ENCODE measurements around the gene NCR1. TPM values are rescaled to one million over a fixed set of nuclear protein-coding genes. Genes with fewer than 3 reads are reported as not detected.

Gene NCR1
- total and polyA plus RNA-seq, 2 donors from 2014 or later: 0.91 TPM; not detected in 1

- DNase-seq: no peak
- Histone ChIP-seq H3K36me3 (ENCODE audit: control insufficient read depth in 2 of 3, insufficient read depth in 3 of 3, low read length in 3 of 3) (no peaks in the 10 kb centered on the region), H3K9ac (ENCODE audit: low read length in 3 of 3) (no peak overlapping the region), H3K4me3 (ENCODE audit: low read length in 3 of 3) (no peak overlapping the region), H3K9me3 (ENCODE audit: control insufficient read depth in 2 of 3, insufficient read depth in 1 of 3, low read length in 3 of 3) (no peaks in the 10 kb centered on the region), H3K4me1 (ENCODE audit: control insufficient read depth in 2 of 3, insufficient read depth in 2 of 3, low read depth in 1 of 3, low read length in 3 of 3) (no peaks in the 10 kb centered on the region), H3K27me3 (ENCODE audit: control insufficient read depth, insufficient read depth, low read length) (no peaks in the 10 kb centered on the region), H3K27ac (ENCODE audit: low read depth in 2 of 2, low read length in 2 of 2) (no peak overlapping the region)
- intact Hi-C loops (cut with DNase I): no loop called here
- no peak for FAIRE-seq
- no peak for TF ChIP-seq CTCF (IDR thresholded peaks at IDR 0.05; ENCODE audit: borderline replicate concordance, extremely low read depth, insufficient read depth)
Measured at GRCh38 chr19:54871696-54872095, 34.3 kb upstream of the NCR1 start.

- Histone ChIP-seq H3K27me3 (ENCODE audit: control insufficient read depth, insufficient read depth, low read length) (no peaks in the 10 kb centered on the region), H3K36me3 (ENCODE audit: control insufficient read depth in 2 of 3, insufficient read depth in 3 of 3, low read length in 3 of 3) (no peaks in the 10 kb centered on the region), H3K4me3 (ENCODE audit: low read length in 3 of 3) (no peak within 1 kb of the TSS), H3K9me3 (ENCODE audit: control insufficient read depth in 2 of 3, insufficient read depth in 1 of 3, low read length in 3 of 3) (no peaks in the 10 kb centered on the region), H3K9ac (ENCODE audit: low read length in 3 of 3) (no peak within 1 kb of the TSS), H3K27ac (ENCODE audit: low read depth in 2 of 2, low read length in 2 of 2) (no peak within 1 kb of the TSS), H3K4me1 (ENCODE audit: control insufficient read depth in 2 of 3, insufficient read depth in 2 of 3, low read depth in 1 of 3, low read length in 3 of 3) (no peaks in the 10 kb centered on the region)
- FAIRE-seq (no peak), DNase-seq (no peak)
- no peak for TF ChIP-seq CTCF (IDR thresholded peaks at IDR 0.05; ENCODE audit: borderline replicate concordance, extremely low read depth, insufficient read depth)
- intact Hi-C loops (cut with DNase I): no loop called here
Measured at GRCh38 chr19:54873990-54874389, 32.0 kb upstream of the NCR1 start, which contains the start of gene FCAR. TSS of gene FCAR (plus strand) at chr19:54874235. CDS start at chr19:54874290, 55 bp downstream.

- no peak overlapping the region for H3K27ac ChIP-seq (ENCODE audit: low read depth in 2 of 2, low read length in 2 of 2)
- H3K27me3 ChIP-seq (ENCODE audit: control insufficient read depth, insufficient read depth, low read length): no peaks in the 10 kb centered on the region
- FAIRE-seq: no peak
- no peak overlapping the region for H3K9ac ChIP-seq (ENCODE audit: low read length in 3 of 3)
- no peaks in the 10 kb centered on the region for H3K36me3 ChIP-seq (ENCODE audit: control insufficient read depth in 2 of 3, insufficient read depth in 3 of 3, low read length in 3 of 3)
- no peak overlapping the region for H3K4me3 ChIP-seq (ENCODE audit: low read length in 3 of 3)
- no peak for TF ChIP-seq CTCF (IDR thresholded peaks at IDR 0.05; ENCODE audit: borderline replicate concordance, extremely low read depth, insufficient read depth)
- no peaks in the 10 kb centered on the region for H3K9me3 ChIP-seq (ENCODE audit: control insufficient read depth in 2 of 3, insufficient read depth in 1 of 3, low read length in 3 of 3)
- DNase-seq: no peak
- intact Hi-C loops (cut with DNase I): no loop called here
- no peaks in the 10 kb centered on the region for H3K4me1 ChIP-seq (ENCODE audit: control insufficient read depth in 2 of 3, insufficient read depth in 2 of 3, low read depth in 1 of 3, low read length in 3 of 3)
Measured at GRCh38 chr19:54875506-54875905, 30.4 kb upstream of the NCR1 start.

- H3K27ac ChIP-seq (ENCODE audit: low read depth in 2 of 2, low read length in 2 of 2): no peak overlapping the region
- no peaks in the 10 kb centered on the region for H3K9me3 ChIP-seq (ENCODE audit: control insufficient read depth in 2 of 3, insufficient read depth in 1 of 3, low read length in 3 of 3)
- no peak for TF ChIP-seq CTCF (IDR thresholded peaks at IDR 0.05; ENCODE audit: borderline replicate concordance, extremely low read depth, insufficient read depth)
- intact Hi-C loops (cut with DNase I): no loop called here
- H3K27me3 ChIP-seq (ENCODE audit: control insufficient read depth, insufficient read depth, low read length): no peaks in the 10 kb centered on the region
- H3K9ac ChIP-seq (ENCODE audit: low read length in 3 of 3): no peak overlapping the region
- FAIRE-seq (no peak), DNase-seq (no peak)
- H3K4me3 ChIP-seq (ENCODE audit: low read length in 3 of 3): no peak overlapping the region
- H3K36me3 ChIP-seq (ENCODE audit: control insufficient read depth in 2 of 3, insufficient read depth in 3 of 3, low read length in 3 of 3): no peaks in the 10 kb centered on the region
- no peaks in the 10 kb centered on the region for H3K4me1 ChIP-seq (ENCODE audit: control insufficient read depth in 2 of 3, insufficient read depth in 2 of 3, low read depth in 1 of 3, low read length in 3 of 3)
Measured at GRCh38 chr19:54877471-54877870, 28.5 kb upstream of the NCR1 start.

Data from kidney (tissue), 14 donors.